Esophagus muscularis mucosa (tissue), 4 donors: ENCODE measurements around the gene HSD11B2. TPM values are rescaled to one million over a fixed set of nuclear protein-coding genes. Genes with fewer than 3 reads are reported as not detected.

Experiments
- DNase-seq: peaks from one replicate; pipeline ENCODE4 v3.0.0-alpha.2; 2017; ENCODE audit errors: extremely low spot score
- H3K27ac ChIP-seq, 4 donors: fragments of 200-600 bp; sonication (generic); replicated peaks in 1 of 4; 1 replicate in 3 of 4; 2 replicates in 1 of 4; pipeline ENCODE4 v1.5.1; 2016 to 2019; ENCODE audit warnings: mild to moderate bottlenecking in 1 of 4
- H3K27me3 ChIP-seq, 4 donors: fragments of 200-600 bp; sonication (generic); one replicate each; pipeline versions ENCODE4 v1.5.1 to v1.6.0; 2016 to 2019
- H3K36me3 ChIP-seq, 4 donors: fragments of 200-600 bp; sonication (generic); one replicate each; pipeline ENCODE4 v1.5.1; 2016 to 2019
- H3K4me1 ChIP-seq, 4 donors: fragments of 200-600 bp; sonication (generic); one replicate each; pipeline ENCODE4 v1.5.1; 2016 to 2019
- H3K4me3 ChIP-seq, 4 donors: fragments of 200-600 bp; sonication (generic); 1 replicate in 2 of 4; 2 replicates in 2 of 4; pipeline ENCODE4 v1.5.1; 2016 to 2019; ENCODE audit warnings: mild to moderate bottlenecking in 4 of 4, moderate library complexity in 1 of 4
- H3K9me3 ChIP-seq, 4 donors: fragments of 200-600 bp; sonication (generic); 1 replicate in 3 of 4; 2 replicates in 1 of 4; pipeline ENCODE4 v1.5.1; 2016 to 2019
- CTCF ChIP-seq, 3 experiments: fragments of 200-600 bp in 2 of 3; fragments of 450-650 bp in 1 of 3; sonication (generic) in 2 of 3; IDR thresholded peaks; one replicate each; pipeline ENCODE4 v1.5.1; 2017 to 2019; ENCODE audit warnings: antibody characterized with exemption in 3 of 3, mild to moderate bottlenecking in 2 of 3, moderate library complexity in 1 of 3
- EP300 ChIP-seq: sonication (generic); formaldehyde crosslinking; IDR thresholded peaks from one replicate; pipeline ENCODE4 v1.6.1; 2017; ENCODE audit warnings: antibody characterized with exemption
- POLR2A ChIP-seq: fragments of 450-650 bp; IDR thresholded peaks from one replicate; pipeline ENCODE4 v1.6.1; 2017; ENCODE audit warnings: antibody characterized with exemption, moderate library complexity, mild to moderate bottlenecking, low read depth
- POLR2AphosphoS5 ChIP-seq, 2 donors: sonication (generic); formaldehyde crosslinking; IDR thresholded peaks; one replicate each; pipeline ENCODE4 v1.6.1; 2017; ENCODE audit warnings: antibody characterized with exemption in 2 of 2
- WGBS: methylation state at CpG from one replicate; pipeline ENCODE4 v1.1.5; 2018; 5-methylcytosine and 5-hydroxymethylcytosine counted together
- intact Hi-C: fragments of 100-400 bp; cut with DNase I; formaldehyde crosslinking; loops from one replicate; pipeline ENCODE4 v1.15.1; 2023
- total RNA-seq, 4 donors: library from RNA; depleted of rRNA; stranded (reverse); fragments of >200 nt; gene quantifications; one replicate each; pipeline versions ENCODE4 v1.1.0 to v1.2.1, GENCODE V29; 2016

HSD11B2 gene
- 1 to 10 TPM in 2 of 4 donors, under 1 TPM in 1, not detected in 1; 0.42 to 2.2 (median 1.1) TPM for total RNA-seq

- peaks cover 0 to 11% (median 5%) of the 10 kb centered on the region in 4 donors for H3K36me3 ChIP-seq
- DNase-seq, result no peak
- peak within 1 kb of the TSS; percentile 56 to 66 (median 59) for H3K4me3 ChIP-seq
- peak within 1 kb of the TSS in 3 of 4 donors; percentile 36 to 53 (median 52) for H3K27ac ChIP-seq
- peaks cover 0 to 40% (median 0%) of the 10 kb centered on the region in 4 donors for H3K27me3 ChIP-seq
- TF ChIP-seq POLR2A (no peak), POLR2AphosphoS5 (IDR thresholded peaks at IDR 0.05) (no peak), CTCF (IDR thresholded peaks at IDR 0.05) (peak in 2 of 3 experiments; percentile 13 to 15), EP300 (no peak)
- H3K4me1 ChIP-seq, result peaks cover 10 to 43% (median 30%) of the 10 kb centered on the region in 4 donors
- intact Hi-C loops, result no loop called here
- no peaks in the 10 kb centered on the region for H3K9me3 ChIP-seq
- 6% methylated on average over 8 of the region's 87 CpGs for WGBS
Measured at GRCh38 chr16:67430977-67431774, at the start of gene HSD11B2. Gene HSD11B2 (plus strand): TSS chr16:67431121. CDS start chr16:67431249, 128 bp downstream.

GRCh38 chr16:67383284-67383683 lies 47.6 kb upstream of the HSD11B2 start:
- Histone ChIP-seq H3K9me3 (no peaks in the 10 kb centered on the region), H3K4me1 (peaks cover 0 to 8% (median 0%) of the 10 kb centered on the region in 4 donors), H3K27me3 (no peaks in the 10 kb centered on the region), H3K27ac (no peak overlapping the region), H3K36me3 (peaks cover 0 to 7% (median 0%) of the 10 kb centered on the region in 4 donors), H3K4me3 (no peak overlapping the region)
- DNase-seq, result no peak
- intact Hi-C loops, result no loop called here
- no peak for TF ChIP-seq POLR2AphosphoS5 (IDR thresholded peaks at IDR 0.05)
- no peak for TF ChIP-seq EP300
- no peak for TF ChIP-seq CTCF (IDR thresholded peaks at IDR 0.05)
- TF ChIP-seq POLR2A, result no peak
- 86% methylated on average over 3 of the region's 3 CpGs for WGBS

- 71% methylated on average over 8 of the region's 8 CpGs for WGBS
- H3K27me3 ChIP-seq, result no peaks in the 10 kb centered on the region
- no peak overlapping the region for H3K27ac ChIP-seq
- TF ChIP-seq POLR2A (no peak), CTCF (IDR thresholded peaks at IDR 0.05) (no peak), EP300 (no peak), POLR2AphosphoS5 (IDR thresholded peaks at IDR 0.05) (no peak)
- no peak overlapping the region for H3K4me3 ChIP-seq
- H3K4me1 ChIP-seq, result peaks cover 0 to 10% (median 8%) of the 10 kb centered on the region in 4 donors
- no peaks in the 10 kb centered on the region for H3K9me3 ChIP-seq
- intact Hi-C loops, result no loop called here
- no peak for DNase-seq
- H3K36me3 ChIP-seq, result peaks cover 0 to 16% (median 0%) of the 10 kb centered on the region in 4 donors
Measured at GRCh38 chr16:67384778-67385510, 46.0 kb upstream of the HSD11B2 start.

GRCh38 chr16:67386861-67387455 lies 44.0 kb upstream of the HSD11B2 start:
- intact Hi-C loops, result no loop called here
- DNase-seq, result no peak
- TF ChIP-seq POLR2A (no peak), EP300 (no peak), POLR2AphosphoS5 (IDR thresholded peaks at IDR 0.05) (no peak), CTCF (IDR thresholded peaks at IDR 0.05) (no peak)
- Histone ChIP-seq H3K9me3 (no peaks in the 10 kb centered on the region), H3K27ac (no peak overlapping the region), H3K4me1 (peaks cover 12 to 30% (median 29%) of the 10 kb centered on the region in 4 donors), H3K27me3 (no peaks in the 10 kb centered on the region), H3K4me3 (no peak overlapping the region), H3K36me3 (peaks cover 0 to 24% (median 0%) of the 10 kb centered on the region in 4 donors)
- 100% methylated on average over 5 of the region's 5 CpGs for WGBS
